HCT116 (cell line): ENCODE results near the gene DMBX1. TPM values are rescaled to one million over a fixed set of nuclear protein-coding genes. Genes with fewer than 3 reads are reported as not detected.

Source experiments
- ATAC-seq: fragments of 200-7000 bp; cut with Tn5 transposase; 2 replicates; pipeline ENCODE4 v1.9.1; 2020; ENCODE audit warnings: mild to moderate bottlenecking, moderate library complexity
- BruUV-seq: library from RNA; stranded (reverse); fragments of 400-500 nt; replicated peaks from 2 replicates; lab custom pipeline; 2021; lab: Mats Ljungman, UMichigan
- CTCF ChIA-PET: fragments of 300-600 bp; sonication (Branson Sonifier 250); formaldehyde crosslinking; loops from one replicate; lab custom pipeline; 2021; ENCODE audit warnings: antibody characterized with exemption; lab: Charles Lee
- POLR2A ChIA-PET: fragments of 300-600, 350-600 bp; sonication (Branson Sonifier 250); formaldehyde crosslinking; loops from one replicate; lab custom pipeline; 2021; ENCODE audit warnings: antibody characterized with exemption; lab: Charles Lee
- RAD21 ChIA-PET, 2 experiments: fragments of 300-600 bp; sonication (Branson Sonifier 250); formaldehyde crosslinking; loops; one replicate each; lab custom pipeline; 2023; ENCODE audit warnings: low total read pairs in 2 of 2; ENCODE audit not compliant: uncharacterized antibody in 2 of 2, unreplicated experiment in 2 of 2, low non-redundant PET in 1 of 2; lab: Charles Lee
- DNase-seq: peaks from one replicate; pipeline ENCODE4 v3.0.0-alpha.2; 2010; ENCODE audit warnings: low read depth, low spot score
- H2AFZ ChIP-seq: fragments of 200-600 bp; shearing (Covaris generic), sonication (generic); 2 replicates; pipeline ENCODE4 v1.6.1; 2017; ENCODE audit warnings: low read depth, mixed run types, mixed read lengths, antibody characterized with exemption, low read length; ENCODE audit not compliant: poor library complexity, severe bottlenecking
- H3K27ac ChIP-seq: 2 replicates; pipeline ENCODE4 v1.5.1; 2012; ENCODE audit warnings: low read depth, low read length
- H3K27me3 ChIP-seq: fragments of 200-600 bp; sonication (generic); 2 replicates; pipeline ENCODE4 v1.6.1; 2016; ENCODE audit warnings: mixed run types, low read length, mixed read lengths; ENCODE audit not compliant: insufficient read depth
- H3K36me3 ChIP-seq, 2 experiments: fragments of 200-500 bp in 1 of 2; fragments of 200-600 bp in 1 of 2; sonication (Bioruptor generic) in 1 of 2; sonication (generic) in 1 of 2; 2 replicates each; pipeline versions ENCODE4 v1.5.1 to v1.6.1; 2014 to 2016; ENCODE audit warnings: low read length in 2 of 2, inconsistent platforms in 1 of 2, mixed read lengths in 1 of 2, mixed run types in 1 of 2; ENCODE audit not compliant: insufficient read depth in 2 of 2, control insufficient read depth in 1 of 2
- H3K4me1 ChIP-seq, 2 experiments: fragments of 200-600 bp in 1 of 2; sonication (generic) in 1 of 2; 2 replicates each; pipeline versions ENCODE4 v1.5.1 to v1.6.1; 2012 to 2017; ENCODE audit warnings: low read length in 2 of 2, inconsistent platforms in 1 of 2, mild to moderate bottlenecking in 1 of 2, mixed read lengths in 1 of 2, mixed run types in 1 of 2, moderate library complexity in 1 of 2; ENCODE audit not compliant: insufficient read depth in 2 of 2, control insufficient read depth in 1 of 2
- H3K4me2 ChIP-seq: fragments of 200-600 bp; sonication (generic); 2 replicates; pipeline ENCODE4 v1.6.1; 2017; ENCODE audit warnings: mixed run types, low read length, mixed read lengths
- H3K4me3 ChIP-seq, 2 experiments: fragments of 200-600 bp in 1 of 2; sonication (generic) in 1 of 2; replicated peaks in 1 of 2; 2 replicates each; pipeline ENCODE4 v1.5.1; 2011 to 2016; ENCODE audit warnings: low read length in 2 of 2, control low read depth in 1 of 2, low read depth in 1 of 2, mild to moderate bottlenecking in 1 of 2, mixed read lengths in 1 of 2, mixed run types in 1 of 2
- H3K79me2 ChIP-seq: fragments of 200-600 bp; sonication (generic); 2 replicates; pipeline ENCODE4 v1.6.1; 2017; ENCODE audit warnings: mild to moderate bottlenecking, mixed run types, low read length, moderate library complexity, mixed read lengths; ENCODE audit not compliant: insufficient read depth
- H3K9ac ChIP-seq: fragments of 200-600 bp; sonication (generic); 2 replicates; pipeline ENCODE4 v1.6.1; 2016; ENCODE audit warnings: low read length, mixed read lengths
- H3K9me2 ChIP-seq: fragments of 200-600 bp; sonication (generic), shearing (Covaris generic); 2 replicates; pipeline ENCODE4 v1.6.1; 2017; ENCODE audit warnings: mixed run types, mild to moderate bottlenecking, moderate library complexity; ENCODE audit not compliant: insufficient read depth
- H3K9me3 ChIP-seq, 2 experiments: fragments of 200-500 bp in 1 of 2; fragments of 200-600 bp in 1 of 2; sonication (Bioruptor generic) in 1 of 2; sonication (generic) in 1 of 2; 2 replicates each; pipeline ENCODE4 v1.6.1; 2014 to 2017; ENCODE audit warnings: low read length in 2 of 2, mixed read lengths in 2 of 2, inconsistent platforms in 1 of 2, low read depth in 1 of 2, mild to moderate bottlenecking in 1 of 2, mixed run types in 1 of 2, moderate library complexity in 1 of 2; ENCODE audit not compliant: control insufficient read depth in 1 of 2, insufficient read depth in 1 of 2
- H4K20me1 ChIP-seq: fragments of 200-600 bp; sonication (generic), shearing (Covaris generic); 2 replicates; pipeline ENCODE4 v1.6.1; 2017; ENCODE audit warnings: mixed run types, mild to moderate bottlenecking, moderate library complexity; ENCODE audit not compliant: insufficient read depth
- CBX3 ChIP-seq: IDR thresholded peaks from 2 replicates; pipeline ENCODE4 v1.6.1; 2012; ENCODE audit warnings: low read depth
- CEBPB ChIP-seq: IDR thresholded peaks from 2 replicates; pipeline ENCODE4 v1.6.1; 2012; ENCODE audit warnings: low read depth
- ELF1 ChIP-seq: IDR thresholded peaks from 2 replicates; pipeline ENCODE4 v1.6.1; 2012; ENCODE audit warnings: low read depth, borderline replicate concordance
- POLR2A ChIP-seq: IDR thresholded peaks from 2 replicates; pipeline ENCODE4 v1.7.0; 2011; ENCODE audit warnings: borderline replicate concordance; ENCODE audit not compliant: insufficient read depth, insufficient read length; ENCODE audit errors: extremely low read depth
- POLR2AphosphoS5 ChIP-seq: IDR thresholded peaks from 2 replicates; pipeline ENCODE4 v1.6.1; 2011; ENCODE audit warnings: mild to moderate bottlenecking, low read depth, low read length, moderate library complexity
- intact Hi-C: fragments of 100-400 bp; cut with micrococcal nuclease; formaldehyde crosslinking; loops from 2 replicates; pipeline ENCODE4 v1.10.0; 2022
- total RNA-seq: library from RNA; stranded (reverse); gene quantifications from one replicate; pipeline ENCODE4 v1.2.1, GENCODE V29; 2021; ENCODE audit not compliant: unreplicated experiment
- TF ChIP-seq, protein P1 (sequence below): IDR thresholded peaks from 2 replicates; pipeline ENCODE4 v1.6.1; 2011; ENCODE audit warnings: mild to moderate bottlenecking, low read length, moderate library complexity; ENCODE audit not compliant: insufficient replicate concordance; ENCODE audit errors: extremely low read depth
- TF ChIP-seq, protein P2 (sequence below): IDR thresholded peaks from 2 replicates; pipeline ENCODE4 v1.6.1; 2012; ENCODE audit warnings: low read depth

The DMBX1 gene
- total RNA-seq, 1 experiment from 2014 or later: 4.3 TPM

DNA sequence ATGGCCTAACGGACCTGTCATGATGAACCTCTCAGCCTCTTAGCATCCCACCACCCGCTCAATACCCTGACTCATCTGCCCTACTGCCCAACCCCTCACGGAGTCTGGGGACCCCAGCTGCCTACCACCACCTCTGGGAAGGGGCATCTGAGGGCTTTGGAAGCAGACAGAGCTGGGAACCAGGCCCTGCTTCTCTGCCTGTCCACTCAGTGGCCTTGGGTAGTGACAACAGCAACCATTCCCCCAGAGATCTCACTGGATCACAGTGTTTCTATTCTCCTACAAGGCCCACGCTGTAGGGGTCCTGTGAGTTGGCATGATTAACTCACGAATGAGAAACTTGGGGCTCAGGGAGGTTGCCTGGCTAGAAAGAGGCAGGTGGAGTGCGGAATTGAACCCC is 32.5 kb upstream of the DMBX1 start:
- Histone ChIP-seq H3K27ac (no peak overlapping the region), H3K4me3 (no peak overlapping the region), H3K79me2 (no peaks in the 10 kb centered on the region), H4K20me1 (no peaks in the 10 kb centered on the region), H3K4me1 (peaks cover 0 to 7% of the 10 kb centered on the region in 2 experiments; a peak in 2 of 4 replicates), H3K9ac (no peak overlapping the region), H3K9me3 (no peaks in the 10 kb centered on the region), H3K4me2 (no peak overlapping the region), H2AFZ (no peak overlapping the region), H3K36me3 (no peaks in the 10 kb centered on the region), H3K27me3 (no peaks in the 10 kb centered on the region)
- RAD21 ChIA-PET: no interaction called here
- ATAC-seq: no peak
- no TSS peak for BruUV-seq
- no peak for TF ChIP-seq POLR2A
- TF ChIP-seq, protein P1, sequence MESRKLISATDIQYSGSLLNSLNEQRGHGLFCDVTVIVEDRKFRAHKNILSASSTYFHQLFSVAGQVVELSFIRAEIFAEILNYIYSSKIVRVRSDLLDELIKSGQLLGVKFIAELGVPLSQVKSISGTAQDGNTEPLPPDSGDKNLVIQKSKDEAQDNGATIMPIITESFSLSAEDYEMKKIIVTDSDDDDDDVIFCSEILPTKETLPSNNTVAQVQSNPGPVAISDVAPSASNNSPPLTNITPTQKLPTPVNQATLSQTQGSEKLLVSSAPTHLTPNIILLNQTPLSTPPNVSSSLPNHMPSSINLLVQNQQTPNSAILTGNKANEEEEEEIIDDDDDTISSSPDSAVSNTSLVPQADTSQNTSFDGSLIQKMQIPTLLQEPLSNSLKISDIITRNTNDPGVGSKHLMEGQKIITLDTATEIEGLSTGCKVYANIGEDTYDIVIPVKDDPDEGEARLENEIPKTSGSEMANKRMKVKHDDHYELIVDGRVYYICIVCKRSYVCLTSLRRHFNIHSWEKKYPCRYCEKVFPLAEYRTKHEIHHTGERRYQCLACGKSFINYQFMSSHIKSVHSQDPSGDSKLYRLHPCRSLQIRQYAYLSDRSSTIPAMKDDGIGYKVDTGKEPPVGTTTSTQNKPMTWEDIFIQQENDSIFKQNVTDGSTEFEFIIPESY: no peak
- TF ChIP-seq CEBPB: no peak
- TF ChIP-seq, all 23 proteins: peak for 0
- POLR2A ChIA-PET: no interaction called here
- H3K9me2 ChIP-seq: no peaks in the 10 kb centered on the region
- CTCF ChIA-PET: no interaction called here
- intact Hi-C loops: no loop called here
- DNase-seq: no peak

DNA sequence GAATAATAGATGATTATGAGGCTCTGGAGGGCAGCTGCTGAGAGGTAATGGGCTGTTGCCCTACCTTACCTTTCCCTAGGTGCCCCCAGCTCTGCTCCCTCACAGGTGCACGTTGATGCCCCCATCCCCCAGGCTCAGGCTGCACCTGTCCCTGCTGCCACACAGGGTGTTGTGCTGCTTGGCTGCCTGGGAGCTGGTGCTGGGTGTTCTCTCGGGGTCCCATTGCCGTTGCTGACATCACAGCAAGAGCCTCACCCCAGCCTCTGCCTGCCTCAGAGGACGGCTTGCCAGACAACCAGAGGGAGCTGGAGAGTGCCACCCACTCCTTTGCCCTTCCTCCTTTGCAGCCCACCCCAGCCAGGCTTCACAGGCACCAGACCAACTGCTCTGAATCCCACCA is 31.4 kb upstream of the DMBX1 start:
- Histone ChIP-seq H3K9ac (no peak overlapping the region), H3K27ac (no peak overlapping the region), H3K4me2 (no peak overlapping the region), H3K79me2 (no peaks in the 10 kb centered on the region), H3K4me1 (peaks cover 0 to 10% of the 10 kb centered on the region in 2 experiments; a peak in 2 of 4 replicates), H3K36me3 (no peaks in the 10 kb centered on the region), H4K20me1 (no peaks in the 10 kb centered on the region), H3K4me3 (no peak overlapping the region), H2AFZ (no peak overlapping the region), H3K9me3 (no peaks in the 10 kb centered on the region), H3K27me3 (no peaks in the 10 kb centered on the region), H3K9me2 (no peaks in the 10 kb centered on the region)
- ChIA-PET POLR2A (no interaction called here), CTCF (interaction anchor here (0.9 kb wide), 1 partner anchor 11 kb away, joined by 3 read pairs; no protein-coding TSS in a partner anchor), RAD21 (no interaction called here)
- TF ChIP-seq, protein P2, sequence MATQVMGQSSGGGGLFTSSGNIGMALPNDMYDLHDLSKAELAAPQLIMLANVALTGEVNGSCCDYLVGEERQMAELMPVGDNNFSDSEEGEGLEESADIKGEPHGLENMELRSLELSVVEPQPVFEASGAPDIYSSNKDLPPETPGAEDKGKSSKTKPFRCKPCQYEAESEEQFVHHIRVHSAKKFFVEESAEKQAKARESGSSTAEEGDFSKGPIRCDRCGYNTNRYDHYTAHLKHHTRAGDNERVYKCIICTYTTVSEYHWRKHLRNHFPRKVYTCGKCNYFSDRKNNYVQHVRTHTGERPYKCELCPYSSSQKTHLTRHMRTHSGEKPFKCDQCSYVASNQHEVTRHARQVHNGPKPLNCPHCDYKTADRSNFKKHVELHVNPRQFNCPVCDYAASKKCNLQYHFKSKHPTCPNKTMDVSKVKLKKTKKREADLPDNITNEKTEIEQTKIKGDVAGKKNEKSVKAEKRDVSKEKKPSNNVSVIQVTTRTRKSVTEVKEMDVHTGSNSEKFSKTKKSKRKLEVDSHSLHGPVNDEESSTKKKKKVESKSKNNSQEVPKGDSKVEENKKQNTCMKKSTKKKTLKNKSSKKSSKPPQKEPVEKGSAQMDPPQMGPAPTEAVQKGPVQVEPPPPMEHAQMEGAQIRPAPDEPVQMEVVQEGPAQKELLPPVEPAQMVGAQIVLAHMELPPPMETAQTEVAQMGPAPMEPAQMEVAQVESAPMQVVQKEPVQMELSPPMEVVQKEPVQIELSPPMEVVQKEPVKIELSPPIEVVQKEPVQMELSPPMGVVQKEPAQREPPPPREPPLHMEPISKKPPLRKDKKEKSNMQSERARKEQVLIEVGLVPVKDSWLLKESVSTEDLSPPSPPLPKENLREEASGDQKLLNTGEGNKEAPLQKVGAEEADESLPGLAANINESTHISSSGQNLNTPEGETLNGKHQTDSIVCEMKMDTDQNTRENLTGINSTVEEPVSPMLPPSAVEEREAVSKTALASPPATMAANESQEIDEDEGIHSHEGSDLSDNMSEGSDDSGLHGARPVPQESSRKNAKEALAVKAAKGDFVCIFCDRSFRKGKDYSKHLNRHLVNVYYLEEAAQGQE: no peak
- no peak for TF ChIP-seq CBX3
- no peak for TF ChIP-seq POLR2AphosphoS5
- TF ChIP-seq, protein P1: no peak
- TF ChIP-seq ELF1: no peak
- BruUV-seq: no TSS peak
- intact Hi-C loops: no loop called here
- ATAC-seq (no peak), DNase-seq (no peak)
